ENCODE measurements around the gene LCOR. TPM values are rescaled to one million over a fixed set of nuclear protein-coding genes. Genes with fewer than 3 reads are reported as not detected.

LCOR gene
- total RNA-seq: 10 to 100 TPM; 24.9 to 28.7 TPM

DNA sequence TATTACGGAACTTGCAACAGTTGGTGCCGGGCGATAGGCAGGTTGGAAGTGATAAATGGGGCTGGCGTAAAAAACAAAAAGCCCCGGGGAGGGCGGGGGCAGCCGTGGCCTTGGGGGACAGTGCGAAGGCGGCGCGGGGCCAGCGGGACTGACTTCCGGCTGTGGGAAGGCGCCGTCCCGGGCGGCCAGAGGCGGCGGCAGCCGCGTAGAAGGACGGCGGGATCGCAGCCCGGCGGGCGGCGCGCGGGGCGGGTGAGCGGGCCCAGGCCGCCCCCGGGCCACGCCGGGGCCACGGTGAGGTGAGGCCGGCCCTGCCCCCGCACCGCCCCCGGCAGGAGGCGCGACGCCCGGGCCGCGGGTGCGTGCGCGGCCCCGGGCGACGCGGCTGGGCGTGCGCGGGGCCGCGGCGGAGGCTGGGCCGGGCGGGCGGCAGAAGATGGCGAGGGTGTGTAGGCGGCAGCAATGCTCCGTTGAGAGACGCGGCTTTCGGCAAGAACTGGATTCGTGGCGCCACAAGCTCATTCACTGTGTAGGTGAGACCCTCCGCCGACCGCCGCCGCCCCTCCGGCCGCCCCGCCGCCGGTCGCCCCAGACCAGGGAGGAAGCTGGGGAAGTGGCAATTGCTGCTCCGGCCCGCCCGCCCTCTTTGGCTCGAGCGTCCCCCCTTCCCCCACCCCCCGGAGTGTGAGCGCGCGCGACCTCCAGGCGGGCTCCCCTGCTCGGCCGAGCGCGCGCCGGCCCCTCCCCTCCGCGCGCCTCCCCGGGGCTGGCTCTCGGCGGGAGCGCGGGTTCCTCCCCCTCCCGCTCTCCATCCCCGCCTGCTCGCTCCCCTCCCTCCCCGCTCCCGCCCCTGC is at the start of gene LCOR:
Gene LCOR (plus strand): TSS at position 432 of the 854 bp plus-strand sequence. CDS start 116,760 bp downstream, outside the sequence.

Small RNA genes lying within 50 kb of the gene (microRNA-seq; reads per million reads assigned to microRNA genes)
- not detected for gene MIR607 (ENCODE audit: borderline microRNAs expressed, borderline replicate concordance)

Other genes with a start within 250 kb of the LCOR start
- gene TM9SF3, start 245.3 kb upstream of the LCOR start, total RNA-seq: 10 to 100 TPM; 85.0 to 87.0 TPM
- gene PIK3AP1, start 111.8 kb upstream of the LCOR start, total RNA-seq: 1 to 10 TPM; 1.9 to 2.6 TPM

Measured in activated naive CD4-positive, alpha-beta T cell treated with anti-CD3 and anti-CD28 coated beads, Interleukin-2, amount 10 ng/mL, durations not matched to agents 5 hours and 36 hours (primary cell).